ENCODE data around the gene KCNK10.

DNA sequence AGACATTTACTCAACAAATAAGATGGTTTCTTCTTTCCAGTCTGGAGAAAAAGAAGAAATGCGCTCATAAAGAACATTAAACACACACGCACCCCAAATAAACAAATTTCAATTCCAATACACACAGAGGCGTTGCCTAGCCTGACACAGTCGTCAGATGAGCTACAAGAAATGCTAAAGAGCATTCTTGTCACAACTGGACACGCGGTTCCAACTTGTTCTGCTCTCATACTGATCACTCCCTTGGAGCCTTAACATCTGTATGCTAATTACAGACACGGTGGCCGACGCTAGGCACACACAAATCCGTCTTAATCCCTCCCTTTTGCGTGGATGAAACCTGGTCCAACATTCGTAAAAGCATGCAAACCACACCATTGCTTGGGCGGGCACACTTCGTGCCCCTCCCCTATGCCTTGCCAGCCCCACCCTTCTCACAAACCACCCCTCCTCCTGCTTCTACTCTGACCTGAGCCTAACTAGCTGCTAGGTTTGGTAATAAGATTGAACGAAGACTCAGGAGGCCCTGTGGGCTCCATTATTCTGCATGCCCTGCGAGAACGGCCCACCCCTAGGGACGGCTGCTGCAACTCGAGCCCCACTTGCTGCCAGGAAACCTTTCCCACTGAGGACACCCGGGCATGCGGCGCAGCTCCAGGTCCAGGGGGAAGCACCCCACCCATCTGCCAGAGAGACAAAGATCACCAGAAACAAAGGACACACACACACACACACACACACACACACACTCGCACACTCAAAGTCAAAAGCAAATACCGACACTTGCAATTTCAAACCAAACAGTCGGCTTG lies 1.2 kb downstream of the KCNK10 start:
- no peak for TF ChIP-seq EP300 (IDR thresholded peaks at IDR 0.05)
- TF ChIP-seq, protein P1, sequence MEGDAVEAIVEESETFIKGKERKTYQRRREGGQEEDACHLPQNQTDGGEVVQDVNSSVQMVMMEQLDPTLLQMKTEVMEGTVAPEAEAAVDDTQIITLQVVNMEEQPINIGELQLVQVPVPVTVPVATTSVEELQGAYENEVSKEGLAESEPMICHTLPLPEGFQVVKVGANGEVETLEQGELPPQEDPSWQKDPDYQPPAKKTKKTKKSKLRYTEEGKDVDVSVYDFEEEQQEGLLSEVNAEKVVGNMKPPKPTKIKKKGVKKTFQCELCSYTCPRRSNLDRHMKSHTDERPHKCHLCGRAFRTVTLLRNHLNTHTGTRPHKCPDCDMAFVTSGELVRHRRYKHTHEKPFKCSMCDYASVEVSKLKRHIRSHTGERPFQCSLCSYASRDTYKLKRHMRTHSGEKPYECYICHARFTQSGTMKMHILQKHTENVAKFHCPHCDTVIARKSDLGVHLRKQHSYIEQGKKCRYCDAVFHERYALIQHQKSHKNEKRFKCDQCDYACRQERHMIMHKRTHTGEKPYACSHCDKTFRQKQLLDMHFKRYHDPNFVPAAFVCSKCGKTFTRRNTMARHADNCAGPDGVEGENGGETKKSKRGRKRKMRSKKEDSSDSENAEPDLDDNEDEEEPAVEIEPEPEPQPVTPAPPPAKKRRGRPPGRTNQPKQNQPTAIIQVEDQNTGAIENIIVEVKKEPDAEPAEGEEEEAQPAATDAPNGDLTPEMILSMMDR (IDR thresholded peaks at IDR 0.05): no peak
- TF ChIP-seq POLR2A (IDR thresholded peaks at IDR 0.05): no peak

All from ovary (tissue), 3 donors.